Right kidney (tissue), 1 donor: Measurements from ENCODE around the gene DOCK8.
"Not testable (repeated sequence)": the region's sequence is repeated elsewhere in the genome, so short reads cannot be mapped to it uniquely, and the experiment has no call there.

ENCODE experiments used
- DNase-seq: peaks from one replicate; pipeline ENCODE4 v3.0.0-alpha.2; 2016

Gene DOCK8

DNA sequence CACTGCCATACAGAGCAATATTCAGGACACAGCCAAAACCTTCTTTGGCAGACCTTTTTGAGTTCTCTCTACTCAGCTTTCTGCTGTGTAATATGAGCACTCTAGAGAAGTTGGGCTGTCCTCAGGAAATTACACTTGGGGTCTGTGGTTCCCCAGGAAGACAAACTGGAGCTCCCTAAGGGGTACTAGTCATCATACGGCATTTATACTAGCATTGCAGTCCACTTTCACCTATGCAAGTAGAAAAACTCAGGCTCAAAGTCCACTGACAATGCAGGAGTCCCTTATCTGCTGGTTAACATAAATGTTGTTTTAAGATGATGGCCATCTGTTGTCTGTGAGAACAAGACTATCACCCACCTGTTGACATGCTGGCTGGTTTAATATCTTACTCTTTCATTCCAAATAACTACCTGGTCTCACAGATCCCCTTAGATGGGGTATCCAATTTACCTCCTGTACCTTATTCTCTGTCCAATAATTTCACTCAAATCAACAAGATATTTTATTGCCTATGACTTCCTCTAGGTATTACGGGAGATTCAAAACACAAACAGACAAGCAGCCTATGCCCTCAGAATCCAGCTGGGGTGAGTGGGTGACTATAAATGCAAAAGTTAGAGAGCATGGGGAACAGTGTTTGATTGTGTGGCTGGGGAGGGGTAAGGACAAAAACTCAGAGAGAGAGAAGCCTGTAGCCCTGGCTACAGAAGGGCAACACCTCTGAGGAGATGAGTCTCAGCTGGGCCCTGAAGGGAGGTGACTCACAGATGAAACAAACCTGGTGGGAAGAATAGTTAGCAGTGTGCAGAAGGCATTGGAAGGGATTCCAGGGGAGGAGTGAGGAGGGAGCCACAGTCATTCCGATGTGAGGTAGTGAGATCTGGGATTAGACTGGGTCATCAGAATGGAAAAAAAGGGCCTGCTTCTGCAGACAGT is 10.2 kb downstream of the DOCK8 start:
- no peak for DNase-seq

DNA sequence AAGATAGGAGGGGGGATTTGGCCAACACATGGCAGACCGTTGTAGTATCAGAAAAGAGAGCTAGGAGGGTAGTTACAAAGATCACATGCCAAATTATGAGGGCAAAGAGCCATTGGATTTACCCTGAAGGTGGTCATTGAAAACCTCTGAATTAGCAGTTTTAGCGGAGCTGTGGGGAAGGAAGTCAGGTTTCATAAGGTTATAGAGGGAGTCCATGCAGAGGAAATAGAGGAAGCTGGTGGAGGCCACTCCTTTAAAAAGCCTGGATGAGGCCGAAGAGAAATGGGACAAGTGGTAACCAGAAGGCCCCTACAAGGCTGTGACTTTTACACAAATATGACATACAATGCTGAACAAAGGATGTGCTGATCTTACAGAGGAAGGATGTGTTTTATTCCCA is 13.2 kb downstream of the DOCK8 start:
- no peak for DNase-seq

DNA sequence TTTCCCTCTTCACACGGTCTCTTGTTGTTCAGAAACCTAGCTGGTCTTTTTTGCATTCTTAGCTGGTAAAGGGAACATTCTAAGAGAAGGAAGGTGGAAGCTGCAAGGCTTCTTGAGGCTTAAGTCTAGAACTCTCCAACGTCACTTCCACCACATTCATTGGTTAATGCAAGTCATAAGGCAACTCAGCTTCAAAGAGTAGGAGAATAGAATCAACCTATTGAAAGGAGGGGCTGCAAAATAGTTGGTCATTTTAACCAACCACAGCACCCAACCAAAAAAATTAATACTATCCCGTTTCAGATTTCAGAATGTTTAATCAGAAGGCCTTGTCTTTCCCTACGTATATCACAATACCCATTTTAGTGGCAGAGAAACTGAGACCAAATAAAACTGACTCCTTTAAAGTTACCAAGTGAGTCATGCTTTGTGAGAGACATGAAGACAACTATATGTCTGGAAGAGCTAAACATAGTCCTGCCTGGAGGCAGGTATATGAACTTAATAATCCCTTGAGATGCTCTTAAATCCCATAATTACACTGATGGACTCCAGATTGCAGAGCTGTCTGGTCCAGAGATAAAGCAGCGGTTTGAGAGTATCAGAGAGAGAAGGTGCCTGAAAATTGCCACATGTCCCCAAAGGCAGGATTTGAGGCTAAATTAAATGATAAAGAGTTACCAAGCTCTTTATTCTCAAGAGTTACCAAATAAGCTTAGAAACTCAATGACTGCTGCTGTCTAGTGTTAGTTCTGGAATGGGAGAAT is 14.4 kb downstream of the DOCK8 start:
- DNase-seq: no peak

DNA sequence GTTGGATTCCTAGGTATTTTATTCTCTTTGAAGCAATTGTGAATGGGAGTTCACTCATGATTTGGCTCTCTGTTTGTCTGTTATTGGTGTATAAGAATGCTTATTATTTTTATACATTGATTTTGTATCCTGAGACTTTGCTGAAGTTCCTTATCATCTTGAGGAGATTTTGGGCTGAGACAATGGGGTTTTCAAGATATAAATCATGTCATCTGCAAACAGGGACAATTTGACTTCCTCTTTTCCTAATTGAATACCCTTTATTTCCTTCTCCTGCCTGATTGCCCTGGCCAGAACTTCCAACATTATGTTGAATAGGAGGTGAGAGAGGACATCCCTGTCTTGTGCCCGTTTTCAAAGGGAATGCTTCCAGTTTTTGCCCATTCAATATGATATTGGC is 17.0 kb downstream of the DOCK8 start:
- not testable (repeated sequence) for DNase-seq

DNA sequence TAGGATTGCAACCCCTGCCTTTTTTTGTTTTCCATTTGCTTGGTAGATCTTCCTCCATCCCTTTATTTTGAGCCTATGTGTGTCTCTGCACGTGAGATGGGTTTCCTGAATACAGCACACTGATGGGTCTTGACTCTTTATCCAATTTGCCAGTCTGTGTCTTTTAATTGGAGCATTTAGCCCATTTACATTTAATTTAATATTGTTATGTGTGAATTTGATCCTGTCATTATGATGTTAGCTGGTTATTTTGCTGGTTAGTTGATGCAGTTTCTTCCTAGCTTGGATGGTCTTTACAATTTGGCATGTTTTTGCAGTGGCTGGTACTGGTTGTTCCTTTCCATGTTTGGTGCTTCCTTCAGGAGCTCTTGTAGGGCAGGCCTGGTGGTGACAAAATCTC is 19.0 kb downstream of the DOCK8 start:
- DNase-seq: not testable (repeated sequence)

DNA sequence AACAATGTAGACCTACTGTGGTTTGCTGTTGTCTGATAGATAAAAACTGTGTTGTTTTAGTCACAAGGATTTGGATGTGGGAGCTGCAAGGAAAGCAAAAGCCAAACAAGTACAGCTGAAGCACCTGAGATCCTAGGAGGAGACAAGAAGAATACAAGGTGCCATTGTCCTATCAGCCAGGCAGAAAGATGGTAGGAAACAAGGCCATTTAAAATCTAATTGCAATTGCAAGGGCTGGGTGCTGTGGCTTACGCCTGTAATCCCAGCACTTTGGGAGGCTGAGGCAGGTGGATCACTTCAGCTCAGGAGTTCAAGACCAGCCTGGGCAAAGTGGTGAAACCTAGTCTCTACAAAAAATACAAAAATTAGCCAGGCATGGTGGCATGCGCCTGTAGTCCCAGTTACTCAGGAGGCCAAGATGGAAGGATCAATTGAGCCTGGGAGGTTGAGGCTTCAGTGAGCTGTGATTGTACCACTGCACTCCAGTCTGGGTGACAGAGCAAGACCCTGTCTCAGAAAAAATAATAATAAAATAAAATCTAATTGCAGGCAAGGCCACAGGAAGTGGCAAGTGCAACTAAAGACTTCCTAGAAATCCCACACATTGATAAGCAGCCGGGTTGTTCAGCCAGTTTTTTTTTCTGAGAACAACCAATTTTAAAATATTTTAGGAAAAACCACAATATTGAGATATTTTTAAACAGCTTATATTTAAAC is 22.6 kb downstream of the DOCK8 start:
- no peak for DNase-seq

DNA sequence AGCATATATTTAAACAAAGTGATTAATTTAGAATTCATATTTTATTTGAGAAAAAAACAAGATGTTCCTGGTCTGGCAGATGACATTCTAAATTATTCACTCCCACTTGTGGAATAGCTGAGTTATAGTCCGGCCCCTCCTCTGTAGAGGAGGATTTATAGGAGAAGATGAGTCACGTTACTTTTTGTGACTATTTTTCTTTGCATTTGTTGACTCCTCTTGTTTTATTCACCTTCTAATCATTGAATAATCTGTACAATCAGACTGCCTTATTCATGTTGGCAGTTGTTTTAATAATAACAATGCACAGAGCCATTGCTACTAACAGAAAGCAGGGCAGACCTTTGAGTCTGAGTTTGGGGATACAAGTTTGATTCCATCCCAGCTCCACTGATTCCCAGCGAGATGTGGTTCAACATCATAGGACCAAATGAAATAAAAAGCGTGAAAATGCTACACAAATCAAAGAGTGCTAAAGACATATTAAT is 23.2 kb downstream of the DOCK8 start:
- no peak for DNase-seq

DNA sequence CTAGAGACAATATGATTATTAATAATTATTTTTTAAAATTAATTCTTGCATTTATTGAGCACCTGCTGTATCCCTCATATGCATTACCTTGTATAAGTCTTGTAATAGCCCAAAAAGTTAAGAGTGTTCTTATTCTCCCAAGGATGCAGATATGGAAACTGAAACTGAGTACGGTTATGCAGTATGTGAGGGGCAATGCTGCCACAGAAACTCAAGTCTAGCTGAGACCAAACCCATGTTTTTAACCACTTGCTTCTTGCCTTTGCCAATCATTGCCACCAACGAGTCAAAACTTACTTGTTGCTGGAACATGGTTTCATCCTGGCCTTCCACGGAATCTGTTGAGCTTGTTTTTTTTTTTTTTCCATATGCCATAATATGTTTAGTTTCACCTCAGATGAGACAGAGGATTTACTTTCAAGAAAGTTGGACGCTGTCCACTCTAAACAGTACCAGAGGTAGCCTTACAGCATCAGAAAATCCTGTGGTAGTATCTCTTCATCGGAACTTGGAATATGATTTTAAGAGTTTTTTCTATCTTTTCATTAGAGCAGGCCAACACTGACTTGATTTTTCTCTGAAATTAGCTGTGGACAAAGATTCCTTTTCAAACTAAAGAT is 27.9 kb downstream of the DOCK8 start:
- DNase-seq: no peak

DNA sequence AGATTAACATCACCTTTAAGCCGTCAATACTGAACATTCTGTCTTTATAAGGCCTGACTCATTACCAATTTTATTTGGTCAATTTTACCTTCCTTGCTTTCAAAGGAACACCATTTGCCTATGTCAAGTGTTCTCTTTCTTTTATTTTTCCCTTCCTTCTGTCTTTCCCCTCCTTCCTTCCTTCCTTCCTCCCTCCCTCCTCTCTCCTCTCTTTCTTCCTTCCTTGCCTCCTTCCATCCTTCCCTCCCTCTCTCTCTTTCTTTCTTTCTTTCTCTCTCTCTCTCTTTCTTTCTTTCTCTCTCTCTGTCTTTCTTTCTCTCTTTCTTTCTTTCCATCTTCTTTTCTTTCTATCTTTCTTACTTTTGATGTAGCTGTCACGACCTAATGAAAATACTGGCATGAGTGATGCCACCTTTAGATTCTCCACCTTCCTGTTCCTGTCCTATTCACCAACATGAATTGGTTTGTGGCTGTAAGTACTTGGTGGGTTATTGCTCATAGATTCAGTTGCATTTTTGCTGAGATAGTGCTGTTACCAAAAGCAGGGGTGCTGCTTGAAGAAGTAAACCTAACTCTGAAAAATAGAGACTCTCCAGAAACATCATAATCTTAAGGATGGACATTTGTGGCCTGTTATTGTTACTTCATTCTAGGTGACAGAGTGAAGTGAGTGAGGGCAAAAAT is 33.8 kb downstream of the DOCK8 start:
- DNase-seq: no peak

DNA sequence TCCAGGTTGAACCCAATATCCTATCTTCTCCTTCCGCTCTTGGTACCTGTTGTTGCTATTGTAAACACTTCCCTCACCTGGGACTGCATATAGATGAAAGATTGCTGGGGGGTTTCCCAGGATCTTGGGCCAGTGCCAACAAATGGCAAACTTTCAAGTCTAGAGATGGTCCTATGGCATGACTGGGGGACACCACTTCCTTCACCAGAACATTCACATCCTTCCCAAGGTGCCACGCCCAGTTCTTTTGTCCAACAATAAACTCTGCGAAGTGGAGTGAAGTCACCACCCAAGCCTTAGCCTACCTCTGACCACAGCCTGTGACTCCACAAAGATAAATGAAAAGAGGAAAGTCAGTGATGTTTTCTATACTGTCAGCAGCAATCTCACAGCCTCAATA is 34.4 kb downstream of the DOCK8 start:
- DNase-seq: no peak

DNA sequence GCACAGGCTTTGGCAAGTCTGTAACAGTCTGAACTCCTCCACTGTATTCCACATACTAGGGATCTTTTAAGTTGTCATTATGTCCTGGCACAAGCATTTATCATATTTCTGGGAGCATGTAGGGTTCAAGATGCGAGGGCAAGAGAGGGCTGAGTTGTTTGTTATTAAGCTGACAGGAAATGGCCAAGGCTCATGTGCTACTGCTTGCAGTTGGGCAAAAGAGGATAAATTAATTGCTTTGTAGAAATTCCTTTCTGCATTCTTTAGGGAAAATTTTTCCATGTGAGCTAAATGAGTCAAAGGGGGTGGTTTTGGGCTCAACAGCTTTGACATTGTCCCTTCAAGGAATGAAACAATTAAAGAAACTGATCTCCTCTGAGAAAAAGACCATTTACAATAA is 35.4 kb downstream of the DOCK8 start:
- no peak for DNase-seq

DNA sequence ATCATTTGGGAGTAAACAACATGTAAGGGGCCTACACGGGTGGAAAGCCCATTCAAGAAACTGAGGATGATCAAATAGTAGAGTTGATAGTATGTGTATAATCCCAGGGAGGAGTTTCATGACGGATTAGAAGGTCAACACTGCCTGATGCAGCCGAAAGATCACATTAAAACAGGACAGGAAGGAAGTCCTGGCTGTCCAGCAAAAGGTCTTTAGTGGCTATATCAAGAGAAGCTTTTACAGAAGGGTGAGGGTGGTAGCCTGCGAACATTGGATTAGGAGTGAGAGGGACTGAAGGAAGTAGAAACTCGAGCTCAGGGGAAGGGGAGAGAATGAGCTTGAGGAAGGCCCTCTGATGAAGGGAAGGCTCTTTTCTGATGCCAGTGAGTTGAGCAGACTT is 36.0 kb downstream of the DOCK8 start:
- DNase-seq: no peak

DNA sequence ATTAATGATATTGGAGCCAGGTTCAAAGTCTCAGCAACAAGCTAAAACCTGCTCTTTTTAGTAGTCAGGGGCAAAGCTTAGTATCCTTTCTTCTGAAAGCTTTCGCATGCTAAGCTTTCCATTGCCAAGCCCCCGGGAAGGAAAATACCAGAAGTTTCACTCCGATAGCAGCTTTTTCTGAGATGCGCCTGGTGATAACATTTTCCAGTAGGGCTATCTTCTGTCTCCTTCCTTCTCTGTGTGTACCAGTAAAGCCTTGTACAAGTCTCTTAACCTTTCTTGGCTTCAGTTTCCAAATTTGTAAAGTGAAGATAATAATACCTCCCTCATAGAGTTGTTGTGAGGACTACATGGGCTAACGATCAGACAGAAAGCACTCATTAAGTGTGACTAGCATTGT is 36.7 kb downstream of the DOCK8 start:
- DNase-seq: no peak

DNA sequence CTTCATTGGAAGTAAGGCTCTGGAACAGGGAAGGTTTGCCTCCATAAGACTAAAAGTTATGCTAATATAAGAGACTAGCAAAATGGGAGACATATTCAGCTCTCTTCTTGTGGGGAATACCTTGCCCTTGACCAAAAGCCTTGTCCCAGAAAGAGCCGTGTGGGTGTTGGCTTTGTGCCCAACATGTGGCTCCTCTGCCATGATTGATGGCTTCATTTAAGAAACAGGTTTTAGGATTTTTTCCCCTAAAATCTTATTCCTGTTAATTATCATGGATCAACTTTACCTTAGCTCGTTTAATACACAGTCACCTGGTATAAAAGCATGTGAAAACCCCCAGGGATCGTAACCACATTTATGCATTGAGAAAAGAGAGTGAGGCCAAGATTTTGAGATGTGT is 38.9 kb downstream of the DOCK8 start:
- no peak for DNase-seq

DNA sequence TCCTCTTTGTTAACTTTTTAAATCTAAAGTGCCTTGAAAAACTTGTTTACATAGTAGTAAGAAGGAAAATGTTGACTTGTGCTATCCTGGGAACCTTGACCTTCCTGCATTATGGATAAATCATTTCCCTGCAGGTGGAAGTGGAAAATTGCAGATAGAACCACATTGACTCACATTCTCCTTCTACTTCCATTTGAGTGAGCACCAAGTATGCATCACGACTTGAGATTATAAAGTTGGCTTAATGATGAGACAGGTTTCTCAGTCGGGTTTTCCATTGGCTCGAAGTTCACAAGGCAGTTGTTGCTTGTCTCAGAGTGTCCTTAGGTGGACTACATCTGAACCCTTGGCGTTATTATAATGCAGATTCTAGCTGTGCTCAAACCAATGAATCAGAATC is 39.9 kb downstream of the DOCK8 start:
- no peak for DNase-seq

DNA sequence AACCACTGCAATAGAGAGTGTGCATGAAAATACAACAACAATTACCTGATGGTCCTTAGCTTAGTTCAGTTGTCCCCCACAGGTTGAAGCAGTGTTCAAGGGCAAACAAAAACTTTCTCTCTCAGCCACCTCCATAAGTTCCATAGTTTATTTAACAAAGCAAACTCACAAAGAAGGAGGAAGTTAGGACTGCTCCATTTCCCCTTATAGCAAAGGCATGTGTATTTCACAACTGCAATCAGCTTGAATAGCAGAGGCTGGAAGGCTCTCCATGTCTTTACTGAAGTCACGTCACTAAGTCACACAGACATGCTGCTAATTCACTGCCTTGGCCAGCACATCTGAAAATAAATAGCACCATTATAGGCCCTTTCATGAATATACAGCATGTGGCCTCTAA is 43.3 kb downstream of the DOCK8 start:
- DNase-seq: no peak

DNA sequence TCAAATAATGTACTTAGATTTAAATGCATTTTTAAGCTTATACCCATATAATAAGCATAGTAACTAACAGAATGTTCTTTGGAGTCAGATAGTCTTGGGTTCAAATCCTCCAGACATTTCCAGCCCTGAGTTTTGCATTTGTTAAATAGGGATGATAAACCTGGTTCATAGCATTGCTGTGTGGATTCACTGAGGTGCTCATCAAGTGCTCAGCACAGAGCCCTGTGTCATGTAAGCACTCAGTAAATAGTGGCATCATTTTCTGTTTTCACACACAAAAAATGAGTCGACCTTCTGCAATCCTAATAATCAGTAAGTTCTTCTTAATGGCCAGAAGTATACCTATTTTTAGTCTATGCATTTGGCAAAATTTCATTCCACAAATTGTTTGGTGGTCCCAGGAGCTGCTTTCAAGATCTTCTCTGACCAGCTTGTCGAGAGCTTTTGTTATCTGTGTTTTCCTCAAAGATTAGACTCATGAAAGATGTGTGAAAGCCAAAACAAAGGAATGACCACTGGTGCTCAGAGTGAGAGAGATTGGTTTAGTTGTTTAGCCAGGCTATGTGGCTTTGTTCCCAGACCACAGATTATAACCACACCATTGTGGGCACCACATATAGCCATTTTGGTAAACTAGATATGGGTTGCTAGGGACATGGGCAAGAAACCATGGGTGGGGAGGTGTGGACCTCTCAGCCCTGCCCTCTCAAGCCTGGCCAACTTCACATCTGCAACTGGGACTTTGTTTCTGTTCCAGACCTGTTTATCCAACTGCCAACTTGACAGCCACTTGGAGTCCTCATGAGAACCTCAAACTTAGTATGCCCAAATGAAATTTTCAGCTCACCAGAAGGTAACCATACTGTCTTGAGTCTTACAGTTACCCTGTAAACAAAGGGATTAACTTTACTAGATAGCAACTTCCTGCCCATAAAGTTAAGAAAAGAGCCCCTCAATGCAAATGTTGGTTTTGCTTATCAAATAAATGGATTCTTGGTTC is 45.0 kb downstream of the DOCK8 start:
- no peak for DNase-seq

DNA sequence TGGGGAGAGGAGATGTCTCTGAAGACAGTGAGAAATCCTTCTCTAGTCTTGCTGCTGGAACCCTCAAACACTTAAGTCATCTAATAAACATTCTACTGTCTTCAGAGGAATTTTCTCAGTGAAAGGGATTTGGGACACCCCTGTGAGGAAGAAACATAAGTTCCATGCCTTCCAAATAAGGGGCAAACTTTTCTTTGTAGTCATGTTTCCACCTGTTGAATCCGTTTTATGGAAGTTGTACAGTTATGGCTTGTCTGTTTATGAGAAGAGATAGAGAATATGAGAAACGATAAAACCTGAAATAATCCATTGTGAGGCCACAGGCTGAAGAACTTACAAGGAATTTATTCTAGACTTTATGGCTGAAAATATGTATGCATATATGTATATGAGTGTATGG is 49.6 kb downstream of the DOCK8 start:
- no peak for DNase-seq

DNA sequence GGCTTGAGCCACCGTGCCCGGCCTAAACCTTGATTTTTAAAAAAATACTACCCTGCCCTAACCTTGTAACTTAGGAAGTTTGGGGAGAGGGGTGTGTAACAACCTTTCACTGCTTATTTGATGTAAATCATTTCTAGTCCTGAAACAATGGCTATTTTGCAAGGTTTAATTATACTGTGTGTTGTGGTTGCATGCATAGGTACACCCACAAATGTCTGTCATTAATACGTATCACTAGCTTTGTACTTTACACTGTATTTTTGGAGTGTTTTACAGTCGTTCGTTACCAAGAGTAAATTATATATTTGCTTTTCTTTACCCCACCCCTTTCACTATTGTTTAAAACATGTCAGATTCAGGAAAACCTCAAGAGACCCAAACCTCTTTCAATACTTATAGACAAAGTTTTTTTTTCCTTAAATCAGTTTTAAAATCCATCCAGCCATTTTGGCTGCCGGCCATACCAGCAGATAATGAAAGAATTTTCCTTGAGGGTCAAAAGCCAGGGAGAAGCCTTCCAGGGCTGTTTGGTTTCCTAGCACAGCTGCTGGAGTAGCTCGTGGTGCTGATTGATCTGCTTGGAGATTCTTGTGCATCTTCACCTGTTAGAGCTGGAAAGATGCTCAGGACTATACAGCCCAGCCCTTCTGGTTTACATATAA is 50.7 kb downstream of the DOCK8 start:
- no peak for DNase-seq

DNA sequence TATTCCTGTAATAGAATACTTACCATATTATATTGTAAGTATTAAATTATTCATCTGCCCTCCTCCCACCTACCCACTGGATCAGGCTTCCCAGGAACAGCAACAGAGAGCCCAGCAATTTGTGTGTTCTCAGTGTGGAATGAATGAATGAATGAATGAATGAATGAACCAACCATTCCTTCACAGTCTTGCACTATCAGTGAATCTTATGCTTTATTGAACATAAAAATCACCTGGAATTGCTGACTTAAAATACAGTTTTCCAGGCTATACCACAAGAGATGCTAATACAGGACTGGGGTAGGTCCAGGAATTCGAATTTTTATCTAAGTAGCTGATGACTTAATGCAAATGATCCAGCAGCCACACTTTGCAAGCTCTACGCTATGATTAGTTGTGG is 51.6 kb downstream of the DOCK8 start:
- DNase-seq: no peak
